Vagina (tissue), 2 donors: Measurements from ENCODE around the gene ITGAE.

Source experiments
- CTCF ChIP-seq, 3 experiments: fragments of 450-650 bp in 2 of 3; fragments of 200-600 bp in 1 of 3; sonication (generic) in 1 of 3; IDR thresholded peaks; one replicate each; pipeline ENCODE4 v1.5.1; 2017 to 2019; ENCODE audit warnings: antibody characterized with exemption in 3 of 3, mild to moderate bottlenecking in 2 of 3, moderate library complexity in 2 of 3
- POLR2A ChIP-seq, 2 donors: fragments of 450-650 bp; IDR thresholded peaks; one replicate each; pipeline ENCODE4 v1.6.1; 2017; ENCODE audit warnings: antibody characterized with exemption in 2 of 2, mild to moderate bottlenecking in 2 of 2, moderate library complexity in 2 of 2
- POLR2AphosphoS5 ChIP-seq, 2 donors: sonication (generic); formaldehyde crosslinking; IDR thresholded peaks; one replicate each; pipeline ENCODE4 v1.9.0; 2017; ENCODE audit warnings: antibody characterized with exemption in 2 of 2, mild to moderate bottlenecking in 2 of 2, low read depth in 1 of 2; ENCODE audit not compliant: insufficient read depth in 1 of 2

- no peak for TF ChIP-seq POLR2A (IDR thresholded peaks at IDR 0.05)
- TF ChIP-seq CTCF (IDR thresholded peaks at IDR 0.05) = no peak
- no peak for TF ChIP-seq POLR2AphosphoS5 (IDR thresholded peaks at IDR 0.05; ENCODE audit: insufficient read depth in 1 of 2, low read depth in 1 of 2)
Observed at GRCh38 chr17:3678821-3679530, 122.0 kb downstream of the ITGAE start.
